Esophagus muscularis mucosa (tissue), 4 donors: ENCODE results near the gene CD38.

Experiments used
- CTCF ChIP-seq, 3 experiments: fragments of 200-600 bp in 2 of 3; fragments of 450-650 bp in 1 of 3; sonication (generic) in 2 of 3; IDR thresholded peaks; one replicate each; pipeline ENCODE4 v1.5.1; 2017 to 2019; ENCODE audit warnings: antibody characterized with exemption in 3 of 3, mild to moderate bottlenecking in 2 of 3, moderate library complexity in 1 of 3
- EP300 ChIP-seq: sonication (generic); formaldehyde crosslinking; IDR thresholded peaks from one replicate; pipeline ENCODE4 v1.6.1; 2017; ENCODE audit warnings: antibody characterized with exemption
- POLR2A ChIP-seq: fragments of 450-650 bp; IDR thresholded peaks from one replicate; pipeline ENCODE4 v1.6.1; 2017; ENCODE audit warnings: antibody characterized with exemption, moderate library complexity, mild to moderate bottlenecking, low read depth
- POLR2AphosphoS5 ChIP-seq, 2 donors: sonication (generic); formaldehyde crosslinking; IDR thresholded peaks; one replicate each; pipeline ENCODE4 v1.6.1; 2017; ENCODE audit warnings: antibody characterized with exemption in 2 of 2

- TF ChIP-seq CTCF (IDR thresholded peaks at IDR 0.05) = no peak
- no peak for TF ChIP-seq POLR2A
- no peak for TF ChIP-seq EP300
- no peak for TF ChIP-seq POLR2AphosphoS5 (IDR thresholded peaks at IDR 0.05)
Measured at GRCh38 chr4:15902746-15903145, 124.6 kb downstream of the CD38 start.
